ENCODE measurements around the gene IFNL2.

Gene IFNL2

GRCh38 chr19:39318690-39319089, 50.5 kb downstream of the IFNL2 start:
- DNase-seq: no peak

GRCh38 chr19:39319098-39319891, 51.1 kb downstream of the IFNL2 start:
- DNase-seq: no peak
